GM18519 (cell line): Measurements from ENCODE around the gene RXRA.

Experiments used
- ATAC-seq: cut with Tn5 transposase; IDR thresholded peaks from one replicate; pipeline ENCODE4 v1.9.1; 2021; ENCODE audit warnings: mild to moderate bottlenecking, moderate library complexity; ENCODE audit not compliant: unreplicated experiment, low FRiP score

Gene RXRA

DNA sequence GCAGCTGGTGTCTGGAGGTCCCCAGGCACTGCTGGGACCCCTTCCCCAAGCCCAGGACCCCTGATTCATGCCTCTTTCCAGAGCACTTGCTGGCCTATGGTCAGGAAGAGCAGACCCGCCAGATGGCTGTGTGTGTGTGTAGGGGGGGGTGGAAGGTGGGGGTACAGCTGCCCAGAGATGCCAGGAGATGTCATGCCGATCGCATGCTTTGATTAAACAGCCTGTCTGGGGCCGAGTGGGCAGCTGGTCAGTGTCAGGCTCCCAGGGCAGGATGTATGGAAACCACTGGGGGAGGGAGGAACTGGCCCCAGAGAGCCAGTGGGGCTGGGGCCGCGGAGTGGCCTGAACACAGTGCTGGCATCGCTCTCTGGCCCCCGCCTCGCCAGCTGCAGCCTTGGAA lies 23.7 kb downstream of the RXRA start:
- no peak for ATAC-seq

- ATAC-seq, result no peak
These were observed 24.2 kb downstream of the RXRA start for GRCh38 chr9:134350416-134350994.

DNA sequence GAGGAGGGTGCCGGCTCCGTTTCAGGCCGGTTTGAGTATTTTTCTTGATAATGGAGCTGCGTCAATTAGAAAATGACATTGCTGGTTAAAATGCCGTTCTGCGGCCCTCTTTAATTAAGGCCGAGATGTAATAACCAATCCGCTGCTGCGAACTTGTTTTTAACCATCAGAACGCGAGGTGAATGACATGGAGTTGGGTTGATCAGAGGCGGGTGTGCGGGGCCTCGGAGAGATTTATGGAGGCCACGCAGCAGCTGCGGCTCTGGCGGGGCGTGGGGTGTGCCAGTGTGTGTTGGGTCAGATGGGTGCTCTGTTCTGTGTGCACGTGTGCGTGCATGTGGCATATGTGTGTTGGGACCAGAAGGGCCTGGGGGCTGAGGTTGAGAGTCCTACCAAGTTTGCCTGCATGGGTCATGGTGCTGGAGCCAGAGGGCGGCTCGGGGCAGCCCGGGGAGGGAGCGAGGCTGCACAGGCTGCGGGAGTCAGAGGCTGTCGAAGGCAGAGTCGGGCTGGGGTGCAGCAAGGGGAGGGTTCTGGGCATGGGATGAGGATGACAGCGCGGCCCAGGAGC lies 25.4 kb downstream of the RXRA start:
- no peak for ATAC-seq

GRCh38 chr9:134352247-134352933 lies 26.1 kb downstream of the RXRA start:
- ATAC-seq, result no peak

GRCh38 chr9:134353539-134353938 lies 27.3 kb downstream of the RXRA start:
- no peak for ATAC-seq

GRCh38 chr9:134355158-134355557 lies 28.9 kb downstream of the RXRA start:
- ATAC-seq, result no peak

DNA sequence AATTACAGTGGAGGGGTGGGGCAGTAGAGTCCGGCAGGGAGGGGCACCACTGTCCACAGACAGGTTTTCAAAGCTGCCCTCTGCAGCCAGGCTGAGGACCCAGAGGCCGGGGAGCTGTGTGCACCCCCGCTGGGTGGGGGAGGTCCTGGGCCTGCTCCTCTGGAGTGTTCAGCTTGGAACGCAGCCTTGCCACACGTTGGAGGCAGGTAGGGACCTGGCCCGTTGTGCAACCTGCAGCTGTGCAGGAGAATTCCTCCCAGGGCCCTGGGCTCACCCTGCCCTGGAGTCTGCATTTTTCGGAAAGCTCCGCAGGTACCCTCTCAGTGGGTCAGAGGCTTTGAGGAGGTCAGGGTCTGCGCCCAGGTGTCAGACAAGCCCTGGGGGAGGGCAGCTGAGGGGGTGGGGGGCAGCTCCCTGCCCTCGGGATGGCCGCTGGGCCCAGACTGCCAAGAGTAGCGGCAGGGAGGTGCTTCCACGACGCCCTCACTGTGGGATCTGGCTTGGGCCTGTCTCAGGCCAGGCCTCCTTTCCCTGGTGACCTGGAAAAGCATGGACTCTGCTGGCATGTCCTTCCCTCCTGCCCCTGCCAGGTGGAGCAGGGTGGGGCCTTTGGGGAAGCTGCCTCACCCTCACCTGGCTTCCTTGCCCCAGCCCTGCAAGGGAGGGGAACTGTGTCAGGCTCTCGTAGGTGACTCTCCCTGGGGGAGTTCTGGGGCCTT lies 29.5 kb downstream of the RXRA start:
- no peak for ATAC-seq

GRCh38 chr9:134356496-134357470 lies 30.5 kb downstream of the RXRA start:
- no peak for ATAC-seq

DNA sequence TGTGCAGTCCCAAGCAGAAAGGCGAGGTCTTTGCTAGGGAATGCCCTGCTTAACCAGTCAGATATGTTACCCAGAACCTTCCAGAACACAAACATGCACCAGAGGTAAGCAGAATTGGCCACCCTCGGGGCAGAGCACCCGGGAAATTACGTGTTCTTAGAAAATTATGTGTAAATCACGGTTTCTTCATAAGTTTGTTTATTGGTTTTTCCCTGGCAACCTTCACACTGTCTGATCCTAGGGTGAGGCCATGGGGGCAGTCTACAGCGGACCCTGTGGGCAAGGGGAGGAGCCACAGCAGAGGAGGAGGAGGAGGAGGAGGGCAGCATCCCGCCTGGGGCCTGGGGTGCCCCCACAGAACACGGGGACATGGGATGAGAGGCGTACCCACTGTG lies 31.4 kb downstream of the RXRA start:
- ATAC-seq, result no peak

DNA sequence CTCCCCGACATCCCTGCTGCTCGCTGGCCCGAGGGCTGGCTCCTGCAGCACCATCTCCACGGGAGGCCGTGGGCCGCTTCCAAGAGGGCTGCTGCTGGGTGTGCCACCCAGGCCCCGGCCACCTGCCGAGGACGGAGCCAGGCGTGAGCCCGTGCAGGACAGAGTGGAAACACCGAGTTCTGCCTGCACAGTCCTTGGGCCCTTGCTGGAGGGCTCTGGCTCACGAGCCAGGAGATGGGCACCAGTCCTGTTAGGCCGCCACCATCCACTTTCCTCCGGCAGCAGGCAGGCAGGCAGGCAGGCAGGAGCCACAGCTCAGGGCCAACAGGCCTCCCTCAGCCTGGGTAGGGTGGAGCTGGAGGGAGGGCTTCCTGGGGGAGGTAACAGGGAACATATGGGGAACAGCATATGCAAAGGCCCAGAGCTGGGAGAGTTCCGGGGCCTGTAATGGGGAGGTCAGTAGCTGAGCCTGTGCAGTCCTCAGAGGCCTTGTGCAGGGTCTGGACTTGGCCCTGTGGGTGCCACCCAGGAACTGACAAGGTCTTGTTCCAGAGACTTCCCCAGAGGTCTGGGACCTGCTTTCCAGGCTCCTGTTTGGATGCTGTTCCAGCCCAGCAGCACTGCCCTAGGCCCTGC lies 31.9 kb downstream of the RXRA start:
- no peak for ATAC-seq

- ATAC-seq, result no peak
These were observed 32.5 kb downstream of the RXRA start for GRCh38 chr9:134358662-134359319.

- no peak for ATAC-seq
These were observed 33.4 kb downstream of the RXRA start for GRCh38 chr9:134359493-134360179.

- ATAC-seq, result no peak
These were observed 34.0 kb downstream of the RXRA start for GRCh38 chr9:134360180-134360759.

GRCh38 chr9:134360897-134361296 lies 34.6 kb downstream of the RXRA start:
- no peak for ATAC-seq

GRCh38 chr9:134361426-134361825 lies 35.2 kb downstream of the RXRA start:
- no peak for ATAC-seq

DNA sequence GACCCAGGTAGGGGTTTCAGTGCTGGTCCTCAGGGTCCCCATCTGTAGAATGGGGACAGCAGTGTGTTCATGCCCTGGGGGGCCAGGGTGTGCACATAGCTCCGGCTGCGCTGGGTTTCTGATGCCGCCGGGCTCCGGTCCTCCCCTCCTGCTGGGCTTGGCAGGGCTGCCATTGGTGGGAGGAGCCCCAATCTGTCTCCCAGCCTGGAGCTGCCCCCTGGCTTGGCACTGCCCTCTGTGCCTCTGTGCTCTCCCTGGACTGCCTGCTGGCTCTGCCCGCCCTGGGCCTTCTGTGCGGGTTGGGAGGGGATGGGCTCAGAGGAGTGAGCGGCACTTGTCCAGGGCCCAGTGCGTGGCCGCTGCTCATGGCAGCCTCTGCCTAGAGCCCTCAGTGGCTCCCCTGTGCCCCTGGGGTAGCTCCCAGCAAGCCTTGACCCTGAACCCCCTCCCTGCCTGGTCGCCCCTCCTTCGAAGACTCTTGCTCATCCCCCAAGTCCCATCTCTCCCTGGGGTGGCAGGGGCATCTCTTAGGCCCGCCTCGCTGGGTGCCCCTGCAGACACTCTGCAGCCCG lies 35.7 kb downstream of the RXRA start:
- ATAC-seq, result no peak

DNA sequence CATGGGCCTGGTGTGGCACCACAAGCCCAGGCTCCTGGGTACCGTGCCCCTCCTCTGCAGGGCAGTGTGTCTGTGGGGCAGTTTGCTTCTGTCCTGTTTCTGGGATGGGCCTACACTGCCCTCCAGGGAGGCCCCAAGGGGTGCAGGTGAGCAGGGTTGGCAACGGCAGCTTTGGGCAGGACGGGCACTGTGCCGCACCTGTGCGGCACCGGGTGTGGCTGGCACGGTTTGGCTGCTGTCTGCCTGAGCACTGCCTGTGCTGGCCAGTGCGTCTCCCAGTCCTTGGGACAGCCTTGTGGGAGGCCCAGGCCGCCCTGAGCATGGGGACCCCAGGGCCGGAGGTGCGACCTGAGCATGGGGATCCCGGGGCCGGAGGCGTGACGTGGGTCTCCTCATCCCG lies 37.2 kb downstream of the RXRA start:
- no peak for ATAC-seq
